Keratinocyte (primary cell): ENCODE data around the gene CCSER1. TPM values are rescaled to one million over a fixed set of nuclear protein-coding genes. Genes with fewer than 3 reads are reported as not detected.

ENCODE experiments used
- DNase-seq: peaks from one replicate; pipeline ENCODE4 v3.0.0-alpha.2; 2011; ENCODE audit warnings: low read depth, missing footprints, low spot score
- FAIRE-seq: peaks from 2 replicates; lab custom pipeline; 2011; peaks lifted over from hg19 to GRCh38; lab: Jason Lieb, UNC
- H2AFZ ChIP-seq: 2 replicates; pipeline ENCODE4 v1.6.0; 2012; ENCODE audit warnings: low read length, control low read depth, inconsistent platforms; ENCODE audit not compliant: control insufficient read depth
- H3K27ac ChIP-seq: 2 replicates; pipeline ENCODE4 v1.5.1; 2011; ENCODE audit warnings: low read length; ENCODE audit not compliant: control insufficient read depth, insufficient read depth
- H3K27me3 ChIP-seq: 3 replicates; pipeline ENCODE4 v1.6.0; 2011; ENCODE audit warnings: low read length; ENCODE audit not compliant: control insufficient read depth, insufficient read depth; ENCODE audit errors: extremely low read depth
- H3K36me3 ChIP-seq, 2 experiments: 2 replicates in 1 of 2; 3 replicates in 1 of 2; pipeline ENCODE4 v1.5.1; 2011; ENCODE audit warnings: low read length in 2 of 2, mild to moderate bottlenecking in 1 of 2; ENCODE audit not compliant: control insufficient read depth in 2 of 2, insufficient read depth in 2 of 2; ENCODE audit errors: extremely low read depth in 1 of 2
- H3K4me1 ChIP-seq: 3 replicates; pipeline ENCODE4 v1.5.1; 2011; ENCODE audit warnings: low read length; ENCODE audit not compliant: control insufficient read depth, insufficient read depth; ENCODE audit errors: extremely low read depth
- H3K4me2 ChIP-seq: 3 replicates; pipeline ENCODE4 v1.6.0; 2011; ENCODE audit warnings: low read depth, low read length; ENCODE audit not compliant: control insufficient read depth, insufficient read depth; ENCODE audit errors: extremely low read depth
- H3K4me3 ChIP-seq, 3 experiments: fragments of 200-600 bp in 1 of 3; sonication (generic) in 1 of 3; 2 replicates in 2 of 3; 3 replicates in 1 of 3; pipeline ENCODE4 v1.5.1; 2011 to 2016; ENCODE audit warnings: low read length in 3 of 3, mild to moderate bottlenecking in 3 of 3, control low read depth in 2 of 3, inconsistent platforms in 1 of 3, low read depth in 1 of 3, mixed read lengths in 1 of 3, mixed run types in 1 of 3, moderate library complexity in 1 of 3; ENCODE audit not compliant: control insufficient read depth in 2 of 3, insufficient read depth in 2 of 3; ENCODE audit errors: extremely low read depth in 1 of 3
- H3K79me2 ChIP-seq: 2 replicates; pipeline ENCODE4 v1.6.0; 2012; ENCODE audit warnings: low read length; ENCODE audit not compliant: control insufficient read depth, insufficient read depth
- H3K9ac ChIP-seq: 3 replicates; pipeline ENCODE4 v1.6.0; 2011; ENCODE audit warnings: low read length; ENCODE audit not compliant: control insufficient read depth, insufficient read depth; ENCODE audit errors: extremely low read depth
- H3K9me1 ChIP-seq: 3 replicates; pipeline ENCODE4 v1.6.0; 2011; ENCODE audit warnings: low read length; ENCODE audit not compliant: control insufficient read depth, insufficient read depth; ENCODE audit errors: extremely low read depth
- H3K9me3 ChIP-seq: 2 replicates; pipeline ENCODE4 v1.5.1; 2012; ENCODE audit warnings: low read depth, low read length; ENCODE audit not compliant: control insufficient read depth
- H4K20me1 ChIP-seq: 3 replicates; pipeline ENCODE4 v1.6.0; 2011; ENCODE audit warnings: low read length; ENCODE audit not compliant: control insufficient read depth, insufficient read depth; ENCODE audit errors: extremely low read depth
- CTCF ChIP-seq, 3 experiments: IDR thresholded peaks in 1 of 3; conservative IDR thresholded peaks in 1 of 3; optimal IDR thresholded peaks in 1 of 3; 2 replicates in 2 of 3; 3 replicates in 1 of 3; pipeline versions ENCODE3 to v1.5.1; 2011; ENCODE audit warnings: low read length in 3 of 3, mild to moderate bottlenecking in 3 of 3, moderate library complexity in 2 of 3, control low read depth in 1 of 3, inconsistent platforms in 1 of 3; ENCODE audit not compliant: insufficient read depth in 2 of 3; ENCODE audit errors: extremely low read depth in 1 of 3
- EZH2 ChIP-seq: IDR thresholded peaks from one replicate; pipeline ENCODE4 v1.6.1; 2012; ENCODE audit warnings: inconsistent platforms, mild to moderate bottlenecking, low read length, moderate library complexity
- dilution Hi-C: fragments of 300-500 bp; cut with MboI; formaldehyde crosslinking; loops from one replicate; pipeline ENCODE4 v1.7.0; 2020; ENCODE audit warnings: low sequenced_read_pairs; ENCODE audit not compliant: extremely low pct_ligation_motif_present
- polyA plus RNA-seq, 5 experiments: library from polyadenylated mRNA; depleted of rRNA in 3 of 5; stranded (reverse) in 3 of 5; stranded (forward) in 1 of 5; unstranded in 1 of 5; fragments of >200 nt; gene quantifications; 1 replicate in 1 of 5; 2 replicates in 3 of 5; 3 replicates in 1 of 5; pipeline versions ENCODE4 v1.2.1 to v1.2.3, GENCODE V29; 2011 to 2012; ENCODE audit warnings: missing spikeins in 2 of 5, low read depth in 1 of 5, low replicate concordance in 1 of 5

Gene CCSER1
- polyA plus RNA-seq, 1 donor (not counting 4 experiments of a cell fraction or from before 2014, with no cell fraction given) = 1.2 TPM

DNA sequence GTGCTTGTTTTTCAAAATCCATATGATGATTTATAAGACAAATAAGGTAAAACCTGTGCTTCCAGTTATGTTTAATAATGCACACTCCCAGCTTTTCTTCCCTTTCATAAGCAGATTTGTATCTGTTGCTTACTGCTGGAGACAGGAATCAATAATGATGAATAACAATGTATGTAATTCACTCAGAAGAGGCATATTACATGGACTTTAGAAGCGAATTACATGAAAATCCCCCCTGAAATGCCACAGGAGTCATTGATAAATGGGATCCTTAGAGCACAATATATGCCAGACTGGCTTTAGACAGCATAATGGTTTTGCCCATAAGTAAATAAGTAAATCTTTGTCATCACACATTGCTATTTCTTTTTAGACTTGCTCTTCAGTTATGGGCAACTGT lies 892.3 kb downstream of the CCSER1 start:
- no peak for DNase-seq
- no peaks in the 10 kb centered on the region for H3K79me2 ChIP-seq
- no peaks in the 10 kb centered on the region for H3K4me1 ChIP-seq
- no peak for FAIRE-seq
- no peak overlapping the region for H3K4me3 ChIP-seq
- no peak overlapping the region for H3K9ac ChIP-seq
- TF ChIP-seq EZH2 (no peak), CTCF (optimal IDR thresholded peaks at IDR 0.05 in 1 of 3, IDR thresholded peaks at IDR 0.05 in 1 of 3, conservative IDR thresholded peaks at IDR 0.05 in 1 of 3; ENCODE audit: extremely low read depth in 1 of 3, insufficient read depth in 2 of 3, low read length in 3 of 3) (no peak)
- H3K9me1 ChIP-seq = no peaks in the 10 kb centered on the region
- no peak overlapping the region for H3K4me2 ChIP-seq
- dilution Hi-C loops = no loop called here
- H4K20me1 ChIP-seq = no peaks in the 10 kb centered on the region
- no peak overlapping the region for H3K27ac ChIP-seq
- no peaks in the 10 kb centered on the region for H3K27me3 ChIP-seq
- no peaks in the 10 kb centered on the region for H3K9me3 ChIP-seq
- H3K36me3 ChIP-seq = no peaks in the 10 kb centered on the region
- H2AFZ ChIP-seq = no peak overlapping the region

DNA sequence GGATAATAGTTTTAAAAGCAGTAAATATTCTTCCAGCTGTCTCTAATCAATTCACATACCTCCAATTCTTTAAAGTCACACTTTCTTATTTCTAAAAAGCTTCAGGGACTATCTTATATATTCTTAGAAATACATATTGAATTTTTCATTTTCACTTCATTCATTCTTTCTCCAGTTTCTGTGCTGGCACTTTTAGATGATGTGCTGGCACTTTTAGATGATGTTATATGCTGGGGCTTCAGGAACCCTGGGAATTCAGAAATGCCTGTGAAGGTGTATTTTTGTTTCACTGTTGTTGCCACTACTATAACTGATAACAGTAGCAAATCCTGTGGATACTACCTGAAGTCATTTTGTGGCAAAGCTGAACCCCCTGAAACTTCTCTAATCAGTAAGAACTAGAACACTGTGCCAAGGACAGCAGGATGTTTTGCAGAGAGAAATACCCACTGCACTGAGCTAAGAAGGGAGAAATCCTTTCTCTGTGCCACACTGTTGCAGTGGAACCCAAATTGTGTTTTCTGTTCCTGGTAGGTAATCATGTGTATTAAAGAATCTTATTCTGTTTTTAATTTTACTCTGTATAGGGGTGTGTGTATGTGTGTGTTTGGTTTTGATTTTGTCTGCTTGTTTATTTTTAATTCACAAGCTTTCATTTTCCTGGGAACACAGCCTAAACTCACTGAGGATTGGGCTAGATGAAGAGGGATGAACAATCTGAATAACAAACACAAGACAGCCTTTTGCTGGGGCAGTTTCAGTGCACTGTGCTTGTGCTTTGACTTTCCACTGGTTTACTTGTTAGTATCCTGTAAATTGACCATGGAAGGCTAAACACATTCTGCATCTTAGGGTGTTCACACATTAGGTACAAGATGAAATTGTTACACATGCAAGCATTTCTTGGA lies 898.3 kb downstream of the CCSER1 start:
- DNase-seq (no peak), FAIRE-seq (no peak)
- Histone ChIP-seq H3K36me3 (no peaks in the 10 kb centered on the region), H4K20me1 (no peaks in the 10 kb centered on the region), H3K4me3 (no peak overlapping the region), H3K9me3 (no peaks in the 10 kb centered on the region), H3K27ac (no peak overlapping the region), H3K9me1 (no peaks in the 10 kb centered on the region), H3K79me2 (no peaks in the 10 kb centered on the region), H3K9ac (no peak overlapping the region), H2AFZ (no peak overlapping the region), H3K4me1 (no peaks in the 10 kb centered on the region), H3K4me2 (no peak overlapping the region), H3K27me3 (no peaks in the 10 kb centered on the region)
- no peak for TF ChIP-seq EZH2
- dilution Hi-C loops = no loop called here
